COLO829 (cell line): ENCODE data around the gene ZC3H18.
"Not testable (repeated sequence)": the region's sequence is repeated elsewhere in the genome, so short reads cannot be mapped to it uniquely, and the experiment has no call there.

Experiments used
- DNase-seq: peaks from one replicate; pipeline ENCODE4 v3.0.0; 2012; ENCODE audit warnings: low spot score

Gene ZC3H18

DNA sequence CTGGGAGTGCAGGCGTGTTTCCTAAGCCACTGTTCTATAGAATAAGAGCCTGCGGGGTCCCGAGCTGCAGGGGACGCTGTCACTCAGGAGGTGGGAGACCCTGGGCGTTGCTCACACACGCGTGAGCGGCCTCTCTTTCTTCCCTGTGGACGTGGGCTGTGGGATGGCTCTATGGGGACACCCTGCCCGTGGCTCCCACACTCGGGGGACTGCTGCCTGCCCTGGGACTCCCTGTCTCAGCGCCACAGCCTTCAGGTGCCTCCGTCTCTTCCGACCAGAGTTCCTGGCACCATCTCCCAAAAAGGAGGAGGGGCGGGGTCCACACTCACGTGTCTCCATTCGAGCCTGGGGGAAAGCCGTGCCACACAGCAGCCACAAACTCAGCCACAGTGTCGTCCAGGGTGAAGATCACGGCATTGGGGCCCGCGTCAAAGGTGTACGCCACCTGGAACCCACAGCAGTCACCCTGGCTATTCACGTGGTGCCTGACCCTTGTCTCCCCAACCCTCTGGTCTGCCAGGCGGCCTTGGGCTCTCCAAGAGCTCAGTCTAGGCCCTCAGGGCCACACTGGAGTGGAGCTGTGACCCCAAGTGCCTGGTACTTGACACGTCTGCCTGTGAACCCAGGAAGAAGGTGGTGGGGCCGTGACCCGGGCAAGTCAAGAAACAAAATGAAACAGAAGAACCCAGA lies 84.3 kb downstream of the ZC3H18 start:
- DNase-seq = no peak

DNA sequence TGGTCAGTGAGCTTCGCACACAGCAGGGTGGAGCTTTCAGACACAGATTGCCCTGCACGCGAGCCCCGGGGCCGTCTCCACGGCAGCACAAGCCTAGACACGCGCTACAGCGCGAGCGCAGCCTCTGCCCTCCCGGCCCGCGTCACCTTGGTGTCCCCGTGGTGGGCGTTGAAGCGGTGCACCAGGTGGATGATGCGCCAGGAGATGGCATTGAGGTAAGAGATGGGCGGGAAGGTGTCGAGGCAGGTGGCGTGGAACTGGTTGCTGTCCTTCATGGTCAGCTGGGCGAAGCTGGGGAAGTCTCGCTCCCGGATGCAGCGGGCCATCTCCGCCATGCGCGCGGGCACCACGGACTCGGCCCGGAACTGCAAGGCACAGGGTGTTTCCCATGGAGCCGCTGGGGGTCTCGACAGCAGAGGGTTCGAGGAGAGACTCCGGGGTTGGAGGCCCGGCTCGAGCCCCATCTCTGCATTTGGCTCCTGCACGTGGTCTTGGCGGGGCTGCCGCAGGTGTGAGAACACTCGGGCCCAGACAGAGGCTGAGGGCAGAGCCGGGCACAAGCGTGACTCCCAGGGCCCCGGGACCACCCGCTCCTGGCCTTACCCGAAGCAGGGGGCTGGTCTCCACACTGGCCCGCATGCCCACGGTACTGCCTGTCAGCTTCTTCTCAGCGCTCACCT lies 85.0 kb downstream of the ZC3H18 start:
- DNase-seq = no peak

DNA sequence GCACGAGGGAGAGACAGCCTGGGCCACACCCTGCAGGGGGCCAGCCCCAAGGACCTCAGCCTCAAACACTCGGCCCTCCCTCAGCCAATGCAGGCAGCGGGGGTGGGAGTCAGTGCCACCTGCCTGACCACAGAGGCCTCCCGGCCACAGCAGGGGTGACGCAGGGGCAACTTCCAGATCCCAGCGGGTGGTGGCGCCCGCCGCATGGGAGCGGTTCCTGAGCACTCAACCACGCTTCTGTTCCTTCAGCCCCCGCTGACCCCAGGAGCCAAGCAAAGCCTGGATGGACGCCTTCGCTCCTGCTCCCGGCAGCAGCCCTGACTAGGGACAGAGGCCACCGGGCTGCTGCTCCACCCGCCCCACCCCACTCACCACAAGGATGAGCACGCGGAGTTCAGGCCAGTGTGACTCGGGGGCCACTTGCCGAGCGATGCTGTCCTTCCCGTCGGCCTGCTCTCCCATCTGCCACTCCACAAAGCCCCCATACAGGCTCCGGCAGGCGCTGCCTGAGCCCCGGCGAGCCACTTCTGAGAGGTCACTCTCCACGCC lies 85.6 kb downstream of the ZC3H18 start:
- no peak for DNase-seq

GRCh38 chr16:88656291-88656980 lies 86.2 kb downstream of the ZC3H18 start:
- DNase-seq = no peak

GRCh38 chr16:88657371-88657770 lies 87.2 kb downstream of the ZC3H18 start:
- DNase-seq = no peak

GRCh38 chr16:88658714-88659113 lies 88.5 kb downstream of the ZC3H18 start:
- no peak for DNase-seq

GRCh38 chr16:88659160-88659559 lies 89.0 kb downstream of the ZC3H18 start:
- DNase-seq = no peak

DNA sequence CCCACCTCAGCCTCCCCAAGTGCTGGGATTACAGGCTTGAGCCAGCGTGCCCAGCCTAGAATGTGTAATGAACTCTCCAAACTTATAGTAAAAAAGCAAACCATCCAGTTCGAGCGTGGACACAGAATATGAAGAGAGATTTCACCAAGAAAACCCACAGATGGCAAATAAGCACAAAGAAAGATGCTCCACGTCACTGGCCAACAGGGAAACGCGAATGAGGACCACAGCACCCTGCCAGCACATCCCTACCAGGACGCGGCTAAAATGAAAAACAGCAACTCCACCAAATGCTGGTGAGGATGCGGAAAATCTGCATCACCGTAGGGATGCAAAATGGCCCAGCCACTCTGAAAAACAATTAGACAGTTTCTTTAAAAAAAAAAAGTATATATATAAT lies 91.3 kb downstream of the ZC3H18 start:
- DNase-seq = no peak

DNA sequence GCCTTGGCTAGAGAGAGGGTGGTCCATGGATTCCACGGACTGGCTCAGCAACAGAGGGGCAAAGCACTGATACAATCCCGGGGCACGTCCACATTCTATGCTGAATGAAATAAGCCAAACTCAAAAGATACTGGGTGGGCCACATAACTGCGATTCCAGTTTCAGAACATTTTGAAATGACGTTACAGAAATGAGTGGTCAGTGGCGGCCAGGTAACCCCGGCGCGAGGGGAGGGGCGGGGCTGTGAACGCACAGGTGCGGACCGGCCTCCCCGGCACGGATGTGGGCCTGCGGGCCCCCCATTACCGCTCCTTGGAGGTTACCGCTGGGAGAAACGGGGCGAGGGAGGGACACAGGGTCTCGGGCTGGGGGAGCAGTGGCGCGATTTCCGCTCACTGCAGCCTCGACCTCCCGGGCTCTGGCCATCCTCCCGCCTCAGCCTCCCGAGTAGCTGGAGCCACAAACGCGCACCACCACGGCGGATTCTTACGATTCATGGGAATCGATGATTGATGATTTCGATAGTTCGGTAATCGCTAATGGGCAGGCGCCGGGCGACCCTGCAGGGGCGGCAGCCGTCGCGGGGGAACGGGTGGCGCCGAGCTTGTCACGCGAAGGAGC lies 92.1 kb downstream of the ZC3H18 start:
- DNase-seq = no peak

DNA sequence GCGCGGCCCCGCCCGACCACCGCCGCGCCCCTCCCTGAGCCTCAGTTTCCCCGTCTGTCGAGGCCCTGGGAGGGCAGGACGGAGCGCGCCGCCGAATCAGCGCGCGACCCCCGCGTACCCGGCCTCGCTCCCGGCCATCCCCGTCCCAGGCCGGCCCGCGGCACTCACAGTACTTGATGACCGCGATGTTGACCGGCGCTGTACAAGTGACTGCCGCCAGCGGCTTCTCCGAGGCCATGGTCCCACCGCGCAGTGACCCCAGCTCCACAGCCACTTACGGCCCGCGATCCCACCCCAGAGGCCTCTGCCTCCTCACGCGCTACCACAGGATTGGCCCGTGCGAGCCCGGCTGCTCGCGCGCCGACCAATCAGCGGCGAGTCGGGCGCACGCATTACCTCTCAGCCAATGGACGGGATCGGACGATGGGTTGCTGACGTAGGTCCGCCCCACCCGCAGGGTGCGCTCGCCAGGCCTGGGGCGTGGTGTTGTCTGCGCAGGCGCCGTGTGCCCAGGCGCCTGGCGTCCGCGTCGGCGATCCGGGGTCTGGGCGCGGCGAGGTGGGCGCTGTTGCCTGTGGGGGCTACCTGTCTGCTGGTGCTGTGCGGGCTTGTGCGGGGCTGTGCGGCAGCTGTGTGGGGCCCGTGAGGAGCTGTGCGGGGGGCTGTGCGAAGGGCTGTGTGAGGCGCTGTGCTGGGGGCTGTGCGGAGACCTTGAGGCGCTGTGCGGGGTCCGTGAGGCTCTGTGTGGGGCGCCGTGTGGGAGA lies 92.8 kb downstream of the ZC3H18 start, which contains the start of gene MVD:
Gene MVD (minus strand): TSS at position 249 of the 764 bp plus-strand sequence. CDS start 11 bp downstream, at position 238.
- peak; percentile 92 for DNase-seq

GRCh38 chr16:88665148-88665547 lies 94.9 kb downstream of the ZC3H18 start:
- no peak for DNase-seq

- DNase-seq = no peak
Measured at GRCh38 chr16:88665570-88665969, 95.4 kb downstream of the ZC3H18 start.

DNA sequence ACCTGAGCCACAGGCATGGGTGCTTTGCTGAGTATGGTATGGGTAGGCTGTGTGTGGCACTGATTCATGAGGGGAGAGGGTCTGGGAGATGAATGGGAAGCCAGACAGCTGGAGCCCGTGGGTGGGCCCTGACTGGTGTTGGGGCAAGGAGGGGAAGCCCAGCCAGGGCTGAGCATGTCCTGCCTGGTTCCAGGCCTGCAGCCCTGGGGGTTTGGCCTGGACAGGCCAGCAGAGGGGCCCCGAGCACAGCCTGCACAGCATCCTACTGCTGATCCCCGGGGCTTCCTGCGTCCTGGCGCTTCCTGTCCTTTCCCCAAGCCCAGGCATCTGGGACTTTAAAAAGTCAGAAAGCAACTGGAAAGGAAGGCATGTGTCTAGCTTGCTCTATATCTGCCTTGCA lies 97.3 kb downstream of the ZC3H18 start:
- no peak for DNase-seq

DNA sequence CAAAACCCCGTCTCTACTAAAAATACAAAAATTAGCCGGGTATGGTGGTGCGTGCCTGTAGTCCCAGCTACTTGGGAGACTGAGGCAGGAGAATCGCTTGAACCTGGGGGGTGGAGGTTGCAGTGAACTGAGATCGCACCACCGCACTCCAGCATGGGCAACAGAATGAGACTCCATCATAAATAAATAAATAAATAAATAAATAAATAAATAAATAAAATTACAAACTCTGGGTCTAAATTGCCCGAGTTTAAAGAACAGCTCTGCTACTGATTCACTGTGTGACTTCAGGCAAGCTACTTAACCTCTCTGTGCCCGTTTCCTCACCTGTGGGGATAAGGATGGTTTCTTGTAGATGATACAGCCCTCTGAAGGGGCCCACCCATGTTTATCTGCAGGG lies 99.3 kb downstream of the ZC3H18 start:
- not testable (repeated sequence) for DNase-seq

GRCh38 chr16:88669980-88670379 lies 99.8 kb downstream of the ZC3H18 start:
- DNase-seq = no peak

- DNase-seq = no peak
Measured at GRCh38 chr16:88671806-88672205, 101.6 kb downstream of the ZC3H18 start.

GRCh38 chr16:88672776-88673175 lies 102.6 kb downstream of the ZC3H18 start:
- DNase-seq = no peak

GRCh38 chr16:88673716-88674379 lies 103.6 kb downstream of the ZC3H18 start:
- no peak for DNase-seq

DNA sequence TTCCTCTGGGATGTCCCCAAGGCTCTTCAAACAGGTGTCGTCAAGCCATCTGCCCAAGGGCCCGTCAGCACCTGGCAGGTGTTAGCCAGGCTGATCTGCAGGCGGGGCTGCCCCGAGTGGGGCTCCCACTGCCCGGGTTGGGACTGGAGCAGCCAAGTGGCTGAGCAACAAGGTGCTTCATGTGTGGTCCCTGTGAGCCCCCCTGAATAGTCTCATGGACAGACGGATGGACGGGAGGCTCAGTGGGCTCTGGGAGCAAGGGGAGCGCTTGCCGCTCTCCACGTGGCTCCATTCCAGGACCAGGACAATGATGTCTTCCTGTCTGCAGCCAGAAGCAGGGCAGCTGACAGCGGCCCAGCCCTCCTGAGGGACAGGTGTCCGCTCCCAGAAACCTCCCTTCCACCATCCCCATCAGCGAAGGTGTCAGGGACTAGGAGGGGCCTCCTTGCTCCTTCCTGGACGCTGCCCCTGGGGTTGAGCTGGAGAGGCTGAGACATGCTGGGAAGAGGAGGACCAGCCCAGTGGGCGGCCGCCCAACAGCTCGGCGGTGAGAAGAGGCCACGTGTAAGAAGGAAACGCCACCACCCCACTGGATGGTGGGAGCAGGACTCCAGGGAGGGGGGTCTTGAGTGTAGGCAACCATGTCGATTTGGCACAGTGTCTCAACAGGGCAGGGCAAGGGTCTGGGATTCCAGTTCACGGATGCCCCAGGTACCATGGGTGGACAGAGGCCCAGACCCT lies 106.5 kb downstream of the ZC3H18 start:
- no peak for DNase-seq

DNA sequence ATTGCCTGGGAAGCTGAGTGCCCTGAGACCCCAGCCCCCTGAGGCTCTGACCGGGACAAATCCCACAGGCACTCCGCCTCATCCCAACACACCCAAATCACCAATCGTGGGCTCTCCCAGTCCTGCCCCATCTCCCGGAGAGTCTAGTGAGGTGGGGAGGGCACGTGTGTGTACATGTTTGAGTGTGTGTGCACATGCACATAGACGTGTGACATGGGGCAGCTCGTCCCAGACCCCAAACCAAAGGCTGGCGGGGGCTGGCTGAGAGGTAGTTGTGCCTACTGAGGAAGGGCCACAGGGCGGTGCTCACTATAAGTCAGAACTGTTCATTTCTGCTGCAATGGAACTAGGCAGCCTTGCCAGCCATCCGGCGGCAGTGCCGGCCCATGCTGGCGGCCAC lies 107.5 kb downstream of the ZC3H18 start:
- no peak for DNase-seq
